Activated CD8-positive, alpha-beta memory T cell treated with anti-CD3 and anti-CD28 coated beads, Interleukin-2, amount 10 ng/mL, durations not matched to agents 7 days and 5 days (primary cell): ENCODE results near the gene CNTNAP2. TPM values are rescaled to one million over a fixed set of nuclear protein-coding genes. Genes with fewer than 3 reads are reported as not detected.

Source experiments
- ATAC-seq: fragments of 150-1000 bp; cut with Tn5 transposase; one replicate; pipeline ENCODE4 v1.10.0; 2021; ENCODE audit warnings: moderate library complexity
- CTCF ChIA-PET: fragments of 350-600 bp; sonication (Branson Sonifier 250); formaldehyde crosslinking; loops from one replicate; lab custom pipeline; 2021; ENCODE audit warnings: antibody characterized with exemption; lab: Charles Lee
- DNase-seq: peaks from one replicate; pipeline ENCODE4 v3.0.0-alpha.2; 2020
- H3K27ac Mint-ChIP-seq: one replicate; pipeline ENCODE4 v1.8.0; 2021; ENCODE audit warnings: mild to moderate bottlenecking, mixed read lengths
- H3K27me3 Mint-ChIP-seq: one replicate; pipeline ENCODE4 v1.8.0; 2021; ENCODE audit warnings: mixed read lengths
- H3K36me3 Mint-ChIP-seq: one replicate; pipeline ENCODE4 v1.8.0; 2021; ENCODE audit warnings: mild to moderate bottlenecking, mixed read lengths
- H3K4me1 Mint-ChIP-seq: one replicate; pipeline ENCODE4 v1.8.0; 2021; ENCODE audit warnings: mixed read lengths
- H3K4me3 Mint-ChIP-seq: one replicate; pipeline ENCODE4 v1.8.0; 2021; ENCODE audit warnings: mild to moderate bottlenecking, moderate library complexity, mixed read lengths
- H3K9me3 Mint-ChIP-seq: one replicate; pipeline ENCODE4 v1.8.0; 2022; ENCODE audit warnings: low read depth, mixed read lengths
- total RNA-seq, 2 experiments: library from RNA; stranded (reverse); gene quantifications; one replicate each; pipeline ENCODE4 v1.2.3, GENCODE V29; 2021

Gene CNTNAP2
- total RNA-seq, 2 experiments from 2014 or later, result not detected

- H3K4me3 Mint-ChIP-seq, result no peak overlapping the region
- no peak for ATAC-seq
- CTCF ChIA-PET, result no interaction called here
Observed at GRCh38 chr7:147012666-147013065, 896.1 kb downstream of the CNTNAP2 start.

GRCh38 chr7:147013825-147014224, 897.2 kb downstream of the CNTNAP2 start:
- Mint-ChIP-seq H3K9me3 (peaks cover 8% of the 10 kb centered on the region), H3K27ac (no peak overlapping the region), H3K4me1 (no peaks in the 10 kb centered on the region), H3K27me3 (no peaks in the 10 kb centered on the region), H3K36me3 (no peaks in the 10 kb centered on the region), H3K4me3 (no peak overlapping the region)
- CTCF ChIA-PET, result no interaction called here
- DNase-seq, result no peak
- ATAC-seq, result no peak

More at GRCh38 chr7:147012666-147013065, 896.1 kb downstream of the CNTNAP2 start:
- Mint-ChIP-seq H3K36me3 (no peaks in the 10 kb centered on the region), H3K4me1 (no peaks in the 10 kb centered on the region), H3K9me3 (peaks cover 6% of the 10 kb centered on the region), H3K27me3 (no peaks in the 10 kb centered on the region), H3K27ac (no peak overlapping the region)
- DNase-seq, result no peak

- Mint-ChIP-seq H3K9me3 (peaks cover 8% of the 10 kb centered on the region), H3K4me3 (no peak overlapping the region), H3K36me3 (no peaks in the 10 kb centered on the region), H3K27me3 (no peaks in the 10 kb centered on the region), H3K4me1 (no peaks in the 10 kb centered on the region), H3K27ac (no peak overlapping the region)
- DNase-seq (no peak), ATAC-seq (no peak)
- CTCF ChIA-PET, result no interaction called here
Observed at GRCh38 chr7:147014286-147014955, 897.8 kb downstream of the CNTNAP2 start.

DNA sequence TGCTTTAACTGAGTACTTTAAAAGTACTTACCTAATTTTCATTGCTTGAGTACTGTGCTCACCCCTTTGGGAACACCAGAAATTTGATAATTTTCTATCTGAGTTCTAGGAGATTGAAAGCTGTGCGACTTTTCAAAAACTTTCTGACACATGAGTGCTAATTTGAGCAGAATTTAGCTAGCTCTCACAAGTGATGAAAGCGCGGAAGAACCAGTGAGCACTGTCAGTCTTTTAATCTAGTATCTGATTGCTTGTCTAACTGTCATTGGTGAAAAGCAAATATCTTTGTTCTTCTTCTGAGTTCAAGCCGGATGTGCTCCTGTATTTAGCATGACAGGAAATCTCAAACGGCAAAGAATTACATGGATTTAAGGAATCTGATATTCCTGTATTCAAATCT, 899.4 kb downstream of the CNTNAP2 start:
- DNase-seq (no peak), ATAC-seq (no peak)
- Mint-ChIP-seq H3K4me1 (no peaks in the 10 kb centered on the region), H3K36me3 (no peaks in the 10 kb centered on the region), H3K27ac (no peak overlapping the region), H3K4me3 (no peak overlapping the region), H3K9me3 (peaks cover 4% of the 10 kb centered on the region), H3K27me3 (no peaks in the 10 kb centered on the region)
- CTCF ChIA-PET, result no interaction called here

DNA sequence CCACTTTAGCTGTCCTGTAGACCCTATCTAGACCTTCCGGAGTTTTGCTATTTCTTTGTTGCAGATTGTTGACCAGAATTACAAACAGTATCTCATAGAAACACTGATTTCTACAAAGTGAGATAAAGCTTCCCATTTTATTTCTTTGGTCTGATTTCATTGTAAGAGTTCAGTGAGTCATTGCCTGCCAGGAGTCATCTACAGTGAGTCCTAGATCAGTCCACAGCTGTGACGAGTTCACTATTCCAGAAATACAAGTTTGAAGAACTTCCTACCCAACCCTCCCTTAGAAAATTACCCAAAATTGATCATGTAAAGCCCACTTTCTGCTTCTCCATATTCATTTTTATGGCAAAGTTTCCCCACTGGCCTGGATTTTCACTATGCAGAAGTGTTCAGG, 905.5 kb downstream of the CNTNAP2 start:
- no peak for ATAC-seq
- H3K4me1 Mint-ChIP-seq, result no peaks in the 10 kb centered on the region
- CTCF ChIA-PET, result no interaction called here
- H3K36me3 Mint-ChIP-seq, result no peaks in the 10 kb centered on the region
- no peaks in the 10 kb centered on the region for H3K27me3 Mint-ChIP-seq
- H3K4me3 Mint-ChIP-seq, result no peak overlapping the region
- H3K27ac Mint-ChIP-seq, result no peak overlapping the region
- H3K9me3 Mint-ChIP-seq, result peaks cover 2% of the 10 kb centered on the region
- DNase-seq, result no peak

- DNase-seq (no peak), ATAC-seq (no peak)
- H3K27ac Mint-ChIP-seq, result no peak overlapping the region
- no peaks in the 10 kb centered on the region for H3K27me3 Mint-ChIP-seq
- H3K4me3 Mint-ChIP-seq, result no peak overlapping the region
- CTCF ChIA-PET, result no interaction called here
- no peaks in the 10 kb centered on the region for H3K36me3 Mint-ChIP-seq
- peaks cover 4% of the 10 kb centered on the region for H3K9me3 Mint-ChIP-seq
- no peaks in the 10 kb centered on the region for H3K4me1 Mint-ChIP-seq
Observed at GRCh38 chr7:147023440-147023839, 906.8 kb downstream of the CNTNAP2 start.

DNA sequence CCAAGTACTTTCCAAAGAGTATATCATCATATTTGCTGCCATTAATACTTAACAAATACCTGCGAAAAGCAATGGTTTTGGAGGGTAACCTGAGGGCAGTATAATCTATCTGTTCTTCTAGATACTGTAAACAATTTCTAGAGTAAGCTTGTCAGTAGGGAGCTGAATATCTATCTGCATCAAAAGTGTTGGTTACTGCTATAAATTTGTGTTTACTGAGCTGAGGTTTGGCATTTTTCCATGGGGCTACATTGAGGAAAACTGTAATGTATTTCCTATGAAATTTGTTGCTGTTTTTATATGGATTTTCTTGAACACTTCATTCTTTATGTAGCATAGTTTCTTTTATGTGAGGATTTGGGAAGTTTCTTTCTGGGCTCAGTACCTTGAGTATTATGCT, 913.4 kb downstream of the CNTNAP2 start:
- Mint-ChIP-seq H3K4me3 (no peak overlapping the region), H3K4me1 (no peaks in the 10 kb centered on the region), H3K27ac (no peak overlapping the region), H3K36me3 (no peaks in the 10 kb centered on the region), H3K9me3 (peaks cover 19% of the 10 kb centered on the region), H3K27me3 (no peaks in the 10 kb centered on the region)
- DNase-seq (no peak), ATAC-seq (no peak)
- CTCF ChIA-PET, result no interaction called here

- Mint-ChIP-seq H3K9me3 (peaks cover 15% of the 10 kb centered on the region), H3K27ac (no peak overlapping the region), H3K36me3 (no peaks in the 10 kb centered on the region), H3K4me1 (no peaks in the 10 kb centered on the region), H3K27me3 (no peaks in the 10 kb centered on the region), H3K4me3 (no peak overlapping the region)
- ATAC-seq (no peak), DNase-seq (no peak)
- CTCF ChIA-PET, result no interaction called here
Observed at GRCh38 chr7:147033641-147034040, 917.0 kb downstream of the CNTNAP2 start.

GRCh38 chr7:147041438-147041837, 924.8 kb downstream of the CNTNAP2 start:
- no peak overlapping the region for H3K4me3 Mint-ChIP-seq
- no peaks in the 10 kb centered on the region for H3K4me1 Mint-ChIP-seq
- no peaks in the 10 kb centered on the region for H3K36me3 Mint-ChIP-seq
- H3K9me3 Mint-ChIP-seq, result peaks cover 2% of the 10 kb centered on the region
- CTCF ChIA-PET, result no interaction called here
- ATAC-seq (no peak), DNase-seq (no peak)
- no peak overlapping the region for H3K27ac Mint-ChIP-seq
- no peaks in the 10 kb centered on the region for H3K27me3 Mint-ChIP-seq

DNA sequence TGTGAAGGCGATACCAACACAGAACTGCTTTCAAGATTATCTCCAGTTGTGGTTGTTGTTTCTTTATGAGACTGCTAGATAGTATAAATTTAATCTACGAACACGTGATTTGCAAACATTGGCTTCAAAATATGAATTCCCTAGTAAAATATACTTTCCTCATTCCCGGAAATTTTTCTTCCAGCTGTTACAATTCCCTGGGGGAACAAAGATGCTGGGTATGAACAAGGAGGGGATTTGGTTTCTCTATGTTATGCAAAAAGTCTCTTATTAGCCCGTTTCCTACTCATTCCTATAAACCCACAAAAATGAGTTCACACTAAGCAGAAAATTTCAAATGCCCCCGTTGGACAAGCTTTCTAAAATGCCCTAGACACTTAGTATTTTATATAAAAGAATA, 928.3 kb downstream of the CNTNAP2 start:
- no peak overlapping the region for H3K27ac Mint-ChIP-seq
- H3K9me3 Mint-ChIP-seq, result no peaks in the 10 kb centered on the region
- H3K36me3 Mint-ChIP-seq, result no peaks in the 10 kb centered on the region
- DNase-seq (no peak), ATAC-seq (no peak)
- no peak overlapping the region for H3K4me3 Mint-ChIP-seq
- H3K27me3 Mint-ChIP-seq, result no peaks in the 10 kb centered on the region
- no peaks in the 10 kb centered on the region for H3K4me1 Mint-ChIP-seq
- CTCF ChIA-PET, result no interaction called here

DNA sequence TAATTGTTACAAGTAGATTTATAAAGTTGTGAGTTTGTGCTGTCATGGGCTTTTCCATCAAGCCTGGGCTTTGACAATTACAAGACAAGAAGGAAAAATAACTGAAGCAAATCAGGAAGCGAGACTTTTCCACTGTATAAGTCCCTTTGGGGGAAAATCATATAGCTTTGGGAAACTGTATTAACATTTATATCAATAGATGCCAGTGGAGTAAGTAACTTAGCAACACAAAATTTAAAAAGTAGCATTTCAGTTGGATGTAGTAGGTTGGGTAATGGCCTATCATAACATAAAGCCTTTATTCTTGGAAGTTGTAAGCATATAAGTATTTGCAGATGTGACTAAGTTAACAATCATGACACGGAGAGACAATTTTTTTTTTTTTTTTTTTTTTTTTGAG, 931.1 kb downstream of the CNTNAP2 start:
- H3K9me3 Mint-ChIP-seq, result peaks cover 4% of the 10 kb centered on the region
- H3K36me3 Mint-ChIP-seq, result no peaks in the 10 kb centered on the region
- CTCF ChIA-PET, result no interaction called here
- H3K4me1 Mint-ChIP-seq, result no peaks in the 10 kb centered on the region
- DNase-seq (no peak), ATAC-seq (no peak)
- H3K27ac Mint-ChIP-seq, result no peak overlapping the region
- no peaks in the 10 kb centered on the region for H3K27me3 Mint-ChIP-seq
- no peak overlapping the region for H3K4me3 Mint-ChIP-seq

- Mint-ChIP-seq H3K27me3 (no peaks in the 10 kb centered on the region), H3K36me3 (no peaks in the 10 kb centered on the region), H3K27ac (no peak overlapping the region), H3K4me1 (no peaks in the 10 kb centered on the region), H3K4me3 (no peak overlapping the region), H3K9me3 (peaks cover 4% of the 10 kb centered on the region)
- CTCF ChIA-PET, result no interaction called here
- ATAC-seq, result no peak
- DNase-seq, result no peak
Observed at GRCh38 chr7:147048864-147049263, 932.3 kb downstream of the CNTNAP2 start.

- no peak for DNase-seq
- no peaks in the 10 kb centered on the region for H3K4me1 Mint-ChIP-seq
- CTCF ChIA-PET, result no interaction called here
Observed at GRCh38 chr7:147052818-147053217, 936.2 kb downstream of the CNTNAP2 start.

GRCh38 chr7:147053746-147054145, 937.1 kb downstream of the CNTNAP2 start:
- Mint-ChIP-seq H3K4me1 (no peaks in the 10 kb centered on the region), H3K27me3 (no peaks in the 10 kb centered on the region), H3K27ac (no peak overlapping the region), H3K36me3 (no peaks in the 10 kb centered on the region), H3K9me3 (peaks cover 4% of the 10 kb centered on the region), H3K4me3 (no peak overlapping the region)
- CTCF ChIA-PET, result no interaction called here
- DNase-seq (no peak), ATAC-seq (no peak)

More at GRCh38 chr7:147052818-147053217, 936.2 kb downstream of the CNTNAP2 start:
- Mint-ChIP-seq H3K36me3 (no peaks in the 10 kb centered on the region), H3K4me3 (no peak overlapping the region), H3K27me3 (no peaks in the 10 kb centered on the region), H3K27ac (no peak overlapping the region), H3K9me3 (peaks cover 4% of the 10 kb centered on the region)
- no peak for ATAC-seq

DNA sequence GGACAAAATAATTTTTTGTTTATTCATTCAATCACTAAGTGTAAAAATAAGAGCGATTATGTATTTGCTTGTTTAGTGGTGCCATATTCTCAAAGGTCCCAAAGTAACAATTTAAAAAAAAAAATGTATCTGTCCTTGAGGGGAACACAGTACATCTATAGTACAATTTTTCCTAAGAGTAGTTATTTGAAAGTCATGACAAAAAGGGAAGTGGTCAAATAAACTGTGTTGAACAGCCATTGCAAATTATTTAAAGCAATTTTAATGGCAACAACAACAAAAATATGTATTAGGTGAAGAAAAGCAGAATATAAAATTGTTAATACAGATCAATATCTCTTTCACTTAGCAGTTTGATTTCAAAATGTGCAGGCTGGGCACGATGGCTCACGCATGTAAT, 943.5 kb downstream of the CNTNAP2 start:
- Mint-ChIP-seq H3K36me3 (no peaks in the 10 kb centered on the region), H3K9me3 (peaks cover 6% of the 10 kb centered on the region), H3K27me3 (no peaks in the 10 kb centered on the region), H3K4me3 (no peak overlapping the region), H3K4me1 (no peaks in the 10 kb centered on the region), H3K27ac (no peak overlapping the region)
- DNase-seq (no peak), ATAC-seq (no peak)
- CTCF ChIA-PET, result no interaction called here
